ENCODE results near the gene HJV. TPM values are rescaled to one million over a fixed set of nuclear protein-coding genes. Genes with fewer than 3 reads are reported as not detected.

Gene HJV
- polyA plus RNA-seq, 3 donors, result 0.34 to 0.46 TPM; not detected in 1

DNA sequence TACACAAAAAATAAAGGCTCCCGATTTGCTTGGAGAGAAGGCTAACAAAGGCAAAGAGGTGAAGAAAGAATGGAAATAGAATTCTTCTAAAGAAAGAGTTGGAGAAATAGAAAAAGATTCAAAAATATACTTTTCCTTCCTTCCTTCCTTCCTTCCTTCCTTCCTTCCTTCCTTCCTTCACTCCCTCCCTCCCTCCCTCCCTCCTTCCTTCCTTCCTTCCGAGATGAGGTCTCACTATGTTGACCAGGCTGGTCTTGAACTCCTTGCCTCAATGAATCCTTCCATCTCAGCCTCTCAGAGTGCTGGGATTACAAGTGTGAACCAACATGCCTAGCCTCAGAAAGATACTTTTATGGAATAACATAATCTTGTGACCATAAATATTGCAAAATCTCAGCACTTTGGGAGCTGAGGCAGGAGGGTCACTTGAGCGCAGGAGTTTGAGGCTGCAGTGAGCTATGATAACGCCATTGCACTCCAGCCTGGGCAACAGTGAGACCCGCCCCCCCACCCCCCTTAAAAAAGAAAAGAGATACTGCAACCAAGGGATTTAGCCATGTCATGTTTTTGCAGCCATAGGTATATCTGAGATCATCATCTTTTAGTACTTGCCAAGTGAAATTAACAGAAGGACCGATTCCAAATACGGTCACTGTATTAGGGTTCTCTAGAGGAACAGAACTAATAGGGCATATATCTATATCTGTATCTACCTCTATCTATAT lies 1.0 kb upstream of the HJV start:
- DNase-seq, result no peak

DNA sequence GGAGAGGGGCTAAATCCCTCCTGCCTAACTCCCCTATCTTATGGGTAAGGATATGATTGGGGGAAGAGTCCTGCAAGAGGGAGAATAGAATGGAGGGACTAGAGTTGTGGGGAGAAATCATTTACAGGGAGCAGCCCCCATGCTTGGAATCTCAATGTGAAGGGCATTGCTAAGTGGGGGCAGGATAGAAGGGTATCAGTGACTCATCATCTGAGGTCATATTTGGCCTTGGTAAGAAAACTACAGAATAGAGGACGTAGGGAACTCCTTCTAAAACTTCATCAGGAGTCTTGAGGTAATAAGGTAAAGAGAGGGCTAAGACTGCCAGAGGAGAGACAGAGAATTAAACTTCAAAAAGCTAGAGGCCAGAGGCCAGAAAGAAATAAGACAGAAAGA lies 487 bp downstream of the HJV start:
- no peak for DNase-seq

- DNase-seq, result no peak
Observed at GRCh38 chr1:146020058-146021049, 1.2 kb downstream of the HJV start.

DNA sequence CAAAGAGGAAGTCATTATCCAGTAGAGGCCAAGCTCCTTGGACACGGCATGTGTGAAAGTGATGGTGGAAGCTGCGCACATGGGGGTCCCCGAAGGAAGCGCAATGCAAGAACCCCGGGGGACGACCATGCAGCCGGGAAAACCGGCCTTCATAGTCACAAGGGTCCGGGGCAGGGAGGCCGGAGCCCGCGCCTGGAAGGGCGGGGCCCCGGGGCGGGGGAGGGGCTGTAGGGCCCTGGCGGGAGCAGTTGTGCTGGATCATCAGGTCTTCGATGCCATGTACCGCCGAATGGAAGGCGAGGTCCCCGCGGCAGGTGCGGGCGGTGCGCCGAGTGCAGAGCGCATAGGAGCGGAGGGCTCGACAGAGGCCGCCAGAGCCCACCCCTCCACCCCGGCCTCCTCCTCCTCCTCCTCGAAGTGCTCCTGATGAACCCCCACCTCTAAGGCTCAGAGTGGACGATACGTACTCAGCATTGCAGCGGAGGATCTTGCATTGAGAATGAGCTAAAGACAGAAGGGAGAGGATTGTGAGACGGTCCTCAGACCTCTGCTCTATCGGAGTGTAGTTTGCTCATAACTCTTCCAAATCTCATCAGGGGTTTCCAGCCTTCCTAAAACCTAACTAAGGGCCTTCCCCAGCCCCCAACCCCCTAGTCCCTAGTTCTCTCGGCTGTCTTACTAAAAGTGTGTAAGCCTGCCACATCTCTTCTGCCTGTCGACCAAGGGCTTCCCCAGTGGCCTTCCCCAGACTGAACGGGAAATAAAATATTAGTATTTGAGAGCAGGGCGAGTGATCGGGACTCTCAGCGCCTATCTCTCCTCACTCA lies 2.1 kb downstream of the HJV start:
- DNase-seq, result no peak

GRCh38 chr1:146016891-146017290 lies 4.6 kb downstream of the HJV start:
- no peak for DNase-seq

GRCh38 chr1:146013559-146013922 lies 8.0 kb downstream of the HJV start:
- no peak for DNase-seq

DNA sequence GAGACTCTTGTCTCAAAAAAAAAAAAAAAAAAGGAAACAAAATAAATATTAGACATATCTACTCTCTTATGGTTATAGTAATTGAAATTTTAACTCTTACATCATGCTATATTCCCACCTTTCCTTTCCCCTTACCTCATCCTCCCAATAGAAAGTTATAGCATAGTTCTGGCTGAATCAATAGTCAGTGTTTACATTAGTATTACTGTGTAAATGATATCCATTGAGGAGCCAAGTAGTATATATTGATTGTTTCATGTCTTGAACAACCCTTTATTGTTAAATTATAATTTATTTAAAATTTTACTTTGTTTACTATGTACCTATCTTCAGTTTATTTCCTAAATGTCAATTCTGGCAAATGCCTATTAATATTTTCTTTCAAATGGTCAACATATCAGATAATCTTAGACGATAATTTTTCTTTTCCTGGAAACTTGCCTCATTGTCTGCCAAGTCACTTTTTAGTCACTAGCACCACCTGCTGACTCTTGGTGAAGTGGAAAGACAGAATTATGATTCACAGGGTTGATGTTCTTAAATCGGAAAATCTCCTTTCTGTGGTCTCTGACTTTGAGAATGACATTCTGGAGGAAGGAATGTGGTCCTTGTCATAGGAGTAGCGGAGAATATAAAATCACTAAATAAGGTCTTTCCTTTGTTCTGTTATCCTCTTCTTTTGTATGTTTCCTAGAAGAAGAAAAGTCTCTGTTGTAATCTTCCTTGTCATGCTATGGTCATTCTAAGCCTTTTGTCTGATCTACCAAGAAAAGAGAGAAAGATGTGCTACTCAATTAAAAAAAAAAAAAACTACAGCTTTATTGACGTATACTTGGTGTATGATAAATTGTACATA lies 8.6 kb downstream of the HJV start:
- DNase-seq, result no peak

DNA sequence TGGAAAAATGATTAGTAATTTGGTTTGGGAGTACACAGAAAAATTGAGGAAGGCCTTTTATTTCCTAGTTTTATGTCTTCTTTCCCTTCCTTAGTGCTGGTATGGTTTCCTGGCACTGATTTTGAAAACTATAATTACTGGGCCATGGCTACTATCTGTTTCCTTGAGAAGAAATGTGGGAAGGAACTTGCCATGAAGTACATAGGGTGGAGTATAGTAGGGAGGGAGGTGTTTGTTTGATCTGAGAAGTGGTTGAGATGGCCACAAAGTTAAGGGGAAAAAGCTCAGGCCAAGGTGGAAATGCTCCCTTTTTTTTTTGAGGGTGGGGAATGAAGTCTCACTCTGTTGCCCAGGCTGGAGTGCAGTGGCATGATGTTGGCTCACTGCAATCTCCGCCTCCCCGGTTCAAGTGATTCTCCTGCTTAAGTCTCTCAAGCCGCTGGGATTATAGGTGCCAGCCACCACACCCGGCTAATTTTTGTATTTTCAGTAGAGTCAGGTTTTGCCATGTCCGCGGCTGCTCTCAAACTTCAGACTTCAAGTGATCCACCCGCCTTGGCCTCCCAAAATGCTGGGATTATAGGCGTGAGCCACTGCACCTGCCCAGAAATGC lies 11.3 kb downstream of the HJV start:
- DNase-seq, result no peak

GRCh38 chr1:146007489-146008133 lies 13.9 kb downstream of the HJV start:
- no peak for DNase-seq

- DNase-seq, result no peak
Observed at GRCh38 chr1:146001709-146002108, 19.8 kb downstream of the HJV start.

DNA sequence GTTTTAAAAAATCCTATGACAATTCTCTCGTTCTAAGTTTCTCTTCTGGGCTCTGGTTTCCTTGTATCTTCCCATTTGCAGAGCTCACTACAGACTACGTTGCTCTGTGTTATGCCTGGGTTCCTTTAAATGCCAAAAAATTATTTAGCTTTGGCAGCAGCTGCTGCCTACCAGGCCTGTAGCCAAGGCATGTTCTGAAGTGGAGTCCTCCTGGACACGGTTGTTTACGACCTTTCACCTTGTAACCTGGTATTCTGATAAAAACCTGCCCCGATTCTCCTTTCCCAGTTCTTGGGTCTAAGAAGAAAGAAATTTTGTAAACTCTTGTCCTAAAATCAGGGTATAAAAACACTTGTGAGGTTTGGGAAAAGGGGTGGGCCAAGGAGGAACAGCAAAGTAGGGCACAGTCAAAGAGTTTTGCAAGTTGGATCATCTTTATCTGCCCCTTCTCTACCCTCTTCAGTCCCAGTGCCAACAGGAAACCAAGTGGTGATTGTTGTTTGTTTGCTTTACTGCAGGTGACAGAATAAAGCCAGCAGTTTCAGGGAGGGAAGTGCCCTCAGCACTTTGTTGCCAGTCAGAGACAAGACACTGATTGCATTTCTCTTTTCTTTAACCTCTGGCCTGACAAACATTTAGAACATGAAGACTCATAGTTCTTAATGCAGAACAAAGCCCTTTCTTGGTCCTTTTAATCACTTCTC lies 22.1 kb downstream of the HJV start:
- no peak for DNase-seq

GRCh38 chr1:145997718-145998023 lies 23.9 kb downstream of the HJV start:
- no peak for DNase-seq

GRCh38 chr1:145997016-145997717 lies 24.4 kb downstream of the HJV start:
- DNase-seq, result no peak

DNA sequence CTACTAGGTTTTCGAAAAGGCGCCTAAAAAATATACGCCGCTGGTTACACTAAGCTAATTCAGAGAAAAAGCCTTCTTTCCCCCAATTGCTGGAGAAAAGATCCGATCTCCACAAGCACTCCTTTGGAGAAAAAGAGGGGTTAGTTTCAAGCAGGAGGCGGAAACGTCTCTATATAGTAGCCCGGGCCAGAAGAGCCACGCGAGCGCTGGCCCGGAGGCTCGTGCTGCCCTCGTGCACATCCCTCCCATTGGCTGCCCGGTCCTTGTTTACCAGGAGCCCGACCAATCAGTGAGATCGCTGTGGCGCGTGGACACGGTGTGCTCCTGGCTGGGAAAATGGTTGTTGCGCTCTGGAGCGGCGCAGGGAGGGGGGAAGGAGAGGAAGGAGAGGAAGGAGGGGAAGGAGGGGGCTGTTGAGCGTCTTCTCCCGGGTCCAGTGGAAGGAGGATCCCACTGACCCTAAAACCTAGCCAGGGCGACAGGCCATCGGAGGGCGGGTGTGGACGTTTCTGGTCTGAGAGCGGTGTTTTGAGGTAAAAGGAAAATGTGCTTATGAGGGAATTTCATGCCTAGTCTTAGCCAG lies 25.0 kb downstream of the HJV start, which contains the start of gene TXNIP:
TXNIP (minus strand) TSS at position 147 of the 583 bp plus-strand sequence. CDS start 313 bp downstream, outside the sequence.
- peak; percentile 99 for DNase-seq

GRCh38 chr1:145995964-145996432 lies 25.5 kb downstream of the HJV start:
- no peak for DNase-seq

- no peak for DNase-seq
Observed at GRCh38 chr1:145995148-145995881, 26.2 kb downstream of the HJV start.

- no peak for DNase-seq
Observed at GRCh38 chr1:145994391-145995120, 27.0 kb downstream of the HJV start.
